PFSK-1 (cell line): ENCODE measurements around the gene GOLGA2.

ENCODE experiments used
- FOXP2 ChIP-seq: optimal IDR thresholded peaks from 2 replicates; pipeline ENCODE3; 2011; ENCODE audit warnings: borderline replicate concordance, control low read depth, inconsistent platforms; ENCODE audit not compliant: insufficient read depth; ENCODE audit errors: extremely low read length, extremely low read depth
- POLR2AphosphoS5 ChIP-seq: IDR thresholded peaks from 2 replicates; pipeline ENCODE4 v1.6.1; 2012; ENCODE audit warnings: low read depth, mild to moderate bottlenecking, control low read depth, low read length, moderate library complexity
- REST ChIP-seq, 2 experiments: IDR thresholded peaks; 2 replicates each; pipeline versions ENCODE4 v1.6.1 to v1.8.0; 2011 to 2012; ENCODE audit warnings: low read depth in 2 of 2, low read length in 2 of 2, control low read depth in 1 of 2, inconsistent platforms in 1 of 2, mild to moderate bottlenecking in 1 of 2, moderate library complexity in 1 of 2; ENCODE audit not compliant: insufficient read depth in 1 of 2
- SIN3A ChIP-seq: IDR thresholded peaks from 2 replicates; pipeline ENCODE4 v1.6.1; 2012; ENCODE audit warnings: mild to moderate bottlenecking, low read length, moderate library complexity, borderline replicate concordance; ENCODE audit not compliant: insufficient read depth
- TAF1 ChIP-seq: IDR thresholded peaks from 2 replicates; pipeline ENCODE4 v1.6.1; 2012; ENCODE audit warnings: low read length, control low read depth, borderline replicate concordance; ENCODE audit not compliant: insufficient read depth

Gene GOLGA2

GRCh38 chr9:128294142-128294541 lies 18.3 kb upstream of the GOLGA2 start:
- TF ChIP-seq SIN3A (no peak), TAF1 (no peak), POLR2AphosphoS5 (no peak), REST (IDR thresholded peaks at IDR 0.05; ENCODE audit: insufficient read depth in 1 of 2, low read depth in 2 of 2, low read length in 2 of 2) (no peak), FOXP2 (no peak)

GRCh38 chr9:128293091-128293490 lies 17.3 kb upstream of the GOLGA2 start:
- TF ChIP-seq FOXP2 (no peak), REST (IDR thresholded peaks at IDR 0.05; ENCODE audit: insufficient read depth in 1 of 2, low read depth in 2 of 2, low read length in 2 of 2) (no peak), POLR2AphosphoS5 (no peak), SIN3A (no peak), TAF1 (no peak)

GRCh38 chr9:128292009-128292408 lies 16.2 kb upstream of the GOLGA2 start:
- TF ChIP-seq POLR2AphosphoS5 (no peak), SIN3A (no peak), TAF1 (no peak), REST (IDR thresholded peaks at IDR 0.05; ENCODE audit: insufficient read depth in 1 of 2, low read depth in 2 of 2, low read length in 2 of 2) (no peak)

- no peak for TF ChIP-seq REST (IDR thresholded peaks at IDR 0.05; ENCODE audit: insufficient read depth in 1 of 2, low read depth in 2 of 2, low read length in 2 of 2)
- TF ChIP-seq SIN3A = no peak
- TF ChIP-seq POLR2AphosphoS5 = no peak
- TF ChIP-seq TAF1 = no peak
- TF ChIP-seq FOXP2 = no peak
Measured at GRCh38 chr9:128288273-128289004, 12.6 kb upstream of the GOLGA2 start.
